ENCODE measurements around the gene GJC2.
"Not testable (repeated sequence)": the region's sequence is repeated elsewhere in the genome, so short reads cannot be mapped to it uniquely, and the experiment has no call there.

GJC2 gene

GRCh38 chr1:228180271-228180958 lies 30.7 kb downstream of the GJC2 start:
- TF ChIP-seq, protein P1, sequence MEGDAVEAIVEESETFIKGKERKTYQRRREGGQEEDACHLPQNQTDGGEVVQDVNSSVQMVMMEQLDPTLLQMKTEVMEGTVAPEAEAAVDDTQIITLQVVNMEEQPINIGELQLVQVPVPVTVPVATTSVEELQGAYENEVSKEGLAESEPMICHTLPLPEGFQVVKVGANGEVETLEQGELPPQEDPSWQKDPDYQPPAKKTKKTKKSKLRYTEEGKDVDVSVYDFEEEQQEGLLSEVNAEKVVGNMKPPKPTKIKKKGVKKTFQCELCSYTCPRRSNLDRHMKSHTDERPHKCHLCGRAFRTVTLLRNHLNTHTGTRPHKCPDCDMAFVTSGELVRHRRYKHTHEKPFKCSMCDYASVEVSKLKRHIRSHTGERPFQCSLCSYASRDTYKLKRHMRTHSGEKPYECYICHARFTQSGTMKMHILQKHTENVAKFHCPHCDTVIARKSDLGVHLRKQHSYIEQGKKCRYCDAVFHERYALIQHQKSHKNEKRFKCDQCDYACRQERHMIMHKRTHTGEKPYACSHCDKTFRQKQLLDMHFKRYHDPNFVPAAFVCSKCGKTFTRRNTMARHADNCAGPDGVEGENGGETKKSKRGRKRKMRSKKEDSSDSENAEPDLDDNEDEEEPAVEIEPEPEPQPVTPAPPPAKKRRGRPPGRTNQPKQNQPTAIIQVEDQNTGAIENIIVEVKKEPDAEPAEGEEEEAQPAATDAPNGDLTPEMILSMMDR (IDR thresholded peaks at IDR 0.05; ENCODE audit: low read depth, low read length) = peak; percentile 29
- no peak for DNase-seq (ENCODE audit: extremely low read depth, low read depth)

- TF ChIP-seq, protein P1 (IDR thresholded peaks at IDR 0.05; ENCODE audit: low read depth, low read length) = no peak
- DNase-seq (ENCODE audit: extremely low read depth, low read depth) = no peak
Measured at GRCh38 chr1:228180959-228181644, 31.4 kb downstream of the GJC2 start.

DNA sequence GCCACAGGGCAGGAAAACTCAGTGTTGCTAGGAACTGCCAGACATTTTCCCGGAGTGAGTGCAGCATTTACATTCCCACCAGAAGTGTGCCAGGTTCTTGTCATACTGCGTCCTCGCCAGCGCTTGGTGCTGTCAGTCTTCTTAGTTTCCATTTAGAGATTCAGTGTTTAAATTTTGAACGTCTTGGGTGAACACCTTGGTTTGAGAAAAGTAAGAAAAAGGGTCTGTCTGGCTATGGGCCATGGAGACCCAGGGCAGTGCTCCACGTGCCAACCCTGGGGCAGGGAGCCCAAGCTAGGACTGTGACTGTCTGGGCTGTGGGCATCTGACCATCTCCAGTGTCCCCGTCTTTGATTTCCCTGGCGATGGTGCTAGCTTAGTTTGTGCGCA lies 31.9 kb downstream of the GJC2 start:
- DNase-seq (ENCODE audit: extremely low read depth, low read depth) = no peak
- TF ChIP-seq, protein P1 (IDR thresholded peaks at IDR 0.05; ENCODE audit: low read depth, low read length) = no peak

GRCh38 chr1:228182296-228183030 lies 32.7 kb downstream of the GJC2 start:
- TF ChIP-seq, protein P1 (IDR thresholded peaks at IDR 0.05; ENCODE audit: low read depth, low read length) = no peak
- no peak for DNase-seq (ENCODE audit: extremely low read depth, low read depth)

DNA sequence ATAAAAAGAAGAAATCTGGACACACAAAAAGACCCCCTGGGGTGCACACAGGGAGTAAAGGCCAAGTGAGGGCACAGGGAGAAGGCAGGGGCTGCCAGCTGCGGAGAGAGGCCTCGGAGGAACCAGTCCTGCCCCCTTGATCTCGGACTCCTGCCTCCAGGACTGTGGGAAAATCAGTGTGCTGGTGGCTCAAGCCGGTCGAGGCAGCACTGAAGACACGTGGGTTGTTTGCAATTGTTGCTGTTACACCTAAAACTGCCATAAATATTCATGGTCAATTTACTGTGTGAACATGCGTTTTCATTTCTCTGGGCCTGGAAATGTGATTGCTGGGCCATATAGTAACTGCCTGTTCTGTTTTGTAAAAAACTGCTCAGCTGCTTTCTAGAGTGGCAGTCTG lies 34.4 kb downstream of the GJC2 start:
- no peak for DNase-seq (ENCODE audit: extremely low read depth, low read depth)
- TF ChIP-seq, protein P1 (IDR thresholded peaks at IDR 0.05; ENCODE audit: low read depth, low read length) = no peak

- TF ChIP-seq, protein P1 (IDR thresholded peaks at IDR 0.05; ENCODE audit: low read depth, low read length) = no peak
- DNase-seq (ENCODE audit: extremely low read depth, low read depth) = no peak
Measured at GRCh38 chr1:228185641-228185965, 35.9 kb downstream of the GJC2 start.

DNA sequence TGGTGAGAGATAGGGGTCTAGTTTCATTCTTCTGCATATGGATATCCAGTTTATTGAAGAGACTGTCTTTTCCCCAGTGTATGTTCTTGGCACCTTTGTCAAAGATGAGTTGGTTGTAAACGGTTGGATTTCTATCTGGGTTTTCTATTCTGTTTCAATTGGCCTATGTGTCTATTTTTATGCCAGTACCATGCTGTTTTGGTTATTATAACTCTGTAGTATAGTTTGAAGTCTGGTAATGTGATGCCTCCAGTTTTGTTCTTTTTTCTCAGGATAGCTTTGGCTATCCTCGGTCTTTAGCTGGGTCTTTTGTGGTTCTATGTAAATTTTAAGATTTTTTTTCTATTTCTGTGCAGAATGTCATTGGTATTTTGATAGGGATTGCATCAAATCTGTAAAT lies 38.5 kb downstream of the GJC2 start:
- not testable (repeated sequence) for DNase-seq (ENCODE audit: extremely low read depth, low read depth)

Measured in AG09319 (cell line).